UCSD-AML1 (cell line): ENCODE measurements around the gene TTLL11.
"Not testable (repeated sequence)": the region's sequence is repeated elsewhere in the genome, so short reads cannot be mapped to it uniquely, and the experiment has no call there.

Experiments used
- DNase-seq: peaks from one replicate; lab custom pipeline; 2025; ENCODE audit not compliant: unreplicated experiment; lab: John Stamatoyannopoulos, UW

TTLL11 gene

GRCh38 chr9:121912812-121913627, 180.1 kb downstream of the TTLL11 start:
- no peak for DNase-seq

GRCh38 chr9:121910491-121911040, 182.5 kb downstream of the TTLL11 start:
- DNase-seq = no peak

- no peak for DNase-seq
Measured at GRCh38 chr9:121909111-121909510, 184.0 kb downstream of the TTLL11 start.

- DNase-seq = no peak
Measured at GRCh38 chr9:121906074-121906870, 186.8 kb downstream of the TTLL11 start.

- no peak for DNase-seq
Measured at GRCh38 chr9:121902461-121903135, 190.5 kb downstream of the TTLL11 start.

- no peak for DNase-seq
Measured at GRCh38 chr9:121901616-121902015, 191.5 kb downstream of the TTLL11 start.

- DNase-seq = no peak
Measured at GRCh38 chr9:121900163-121900562, 192.9 kb downstream of the TTLL11 start.

GRCh38 chr9:121898856-121899255, 194.3 kb downstream of the TTLL11 start:
- no peak for DNase-seq

- no peak for DNase-seq
Measured at GRCh38 chr9:121897140-121897539, 196.0 kb downstream of the TTLL11 start.

GRCh38 chr9:121896545-121896943, 196.6 kb downstream of the TTLL11 start:
- no peak for DNase-seq

GRCh38 chr9:121895818-121896544, 197.1 kb downstream of the TTLL11 start:
- no peak for DNase-seq

- no peak for DNase-seq
Measured at GRCh38 chr9:121895358-121895757, 197.8 kb downstream of the TTLL11 start.

- not testable (repeated sequence) for DNase-seq
Measured at GRCh38 chr9:121894380-121894779, 198.7 kb downstream of the TTLL11 start.

- DNase-seq = no peak
Measured at GRCh38 chr9:121893786-121894185, 199.3 kb downstream of the TTLL11 start.

- DNase-seq = no peak
Measured at GRCh38 chr9:121892706-121893105, 200.4 kb downstream of the TTLL11 start.

GRCh38 chr9:121890746-121891145, 202.4 kb downstream of the TTLL11 start:
- no peak for DNase-seq

GRCh38 chr9:121889990-121890563, 203.0 kb downstream of the TTLL11 start:
- no peak for DNase-seq

GRCh38 chr9:121888438-121888775, 204.7 kb downstream of the TTLL11 start:
- DNase-seq = no peak

GRCh38 chr9:121887553-121888437, 205.3 kb downstream of the TTLL11 start:
- DNase-seq = no peak
